WTC11 (cell line): ENCODE results near the gene ARHGAP8. TPM values are rescaled to one million over a fixed set of nuclear protein-coding genes. Genes with fewer than 3 reads are reported as not detected.

Experiments
- ATAC-seq: fragments of 200-7000 bp; cut with Tn5 transposase; 2 replicates; pipeline ENCODE4 v1.10.0; 2021; ENCODE audit warnings: mild to moderate bottlenecking, moderate library complexity
- CTCF ChIA-PET: fragments of 300-600 bp; sonication (Branson Sonifier 250); formaldehyde crosslinking; loops from one replicate; lab custom pipeline; 2021; ENCODE audit warnings: antibody characterized with exemption; lab: Charles Lee
- POLR2A ChIA-PET: fragments of 350-600 bp; sonication (Branson Sonifier 250); formaldehyde crosslinking; loops from one replicate; lab custom pipeline; 2021; ENCODE audit warnings: antibody characterized with exemption; lab: Charles Lee
- DNase-seq: peaks from one replicate; pipeline ENCODE4 v3.0.0; 2021; ENCODE audit warnings: low spot score
- H3K27ac Mint-ChIP-seq: 2 replicates; pipeline ENCODE4 v1.8.0; 2021; ENCODE audit warnings: mixed read lengths
- H3K27me3 Mint-ChIP-seq: 2 replicates; pipeline ENCODE4 v1.8.0; 2021; ENCODE audit warnings: low read depth, mild to moderate bottlenecking, moderate library complexity, mixed read lengths
- H3K36me3 Mint-ChIP-seq: 2 replicates; pipeline ENCODE4 v1.8.0; 2021; ENCODE audit warnings: mixed read lengths
- H3K4me1 Mint-ChIP-seq: 2 replicates; pipeline ENCODE4 v1.8.0; 2022; ENCODE audit warnings: mixed read lengths
- H3K4me3 Mint-ChIP-seq: 2 replicates; pipeline ENCODE4 v1.8.0; 2021; ENCODE audit warnings: mild to moderate bottlenecking, moderate library complexity, mixed read lengths
- H3K9me3 Mint-ChIP-seq: 2 replicates; pipeline ENCODE4 v1.8.0; 2021; ENCODE audit warnings: mixed read lengths
- CREM ChIP-seq: sonication (generic); formaldehyde crosslinking; IDR thresholded peaks from 2 replicates; pipeline ENCODE4 v1.8.1; 2022; ENCODE audit warnings: mild to moderate bottlenecking, missing genetic modification reagents, moderate library complexity
- E2F5 ChIP-seq: sonication (generic); formaldehyde crosslinking; IDR thresholded peaks from 2 replicates; pipeline ENCODE4 v1.8.1; 2022; ENCODE audit warnings: mild to moderate bottlenecking, moderate library complexity, missing genetic modification reagents
- HMGA2 ChIP-seq: fragments of 250-450 bp; sonication (Bioruptor Pico); IDR thresholded peaks from 2 replicates; pipeline ENCODE4 v1.4.0; 2021; ENCODE audit warnings: mild to moderate bottlenecking, moderate library complexity
- OVOL2 ChIP-seq: fragments of 250-450 bp; sonication (Bioruptor Pico); IDR thresholded peaks from 2 replicates; pipeline ENCODE4 v1.9.0; 2021; ENCODE audit warnings: mild to moderate bottlenecking, borderline replicate concordance
- SOX15 ChIP-seq: fragments of 250-450 bp; sonication (Bioruptor Pico); IDR thresholded peaks from 2 replicates; pipeline ENCODE4 v1.9.0; 2021; ENCODE audit warnings: mild to moderate bottlenecking
- ZNF138 ChIP-seq: sonication (generic); formaldehyde crosslinking; conservative IDR thresholded peaks from 2 replicates; pipeline ENCODE4 v1.8.1; 2022; ENCODE audit warnings: mild to moderate bottlenecking, moderate library complexity, missing genetic modification reagents
- ZNF425 ChIP-seq: fragments of 250-450 bp; sonication (Bioruptor Pico); conservative IDR thresholded peaks from 2 replicates; pipeline ENCODE4 v1.9.0; 2021; ENCODE audit warnings: mild to moderate bottlenecking
- ZNF512 ChIP-seq: sonication (generic); formaldehyde crosslinking; IDR thresholded peaks from 2 replicates; pipeline ENCODE4 v1.8.1; 2022; ENCODE audit warnings: missing genetic modification reagents, borderline replicate concordance
- ZNF532 ChIP-seq: fragments of 250-450 bp; sonication (Bioruptor Pico); IDR thresholded peaks from 2 replicates; pipeline ENCODE4 v1.9.0; 2021; ENCODE audit warnings: mild to moderate bottlenecking, borderline replicate concordance
- total RNA-seq: library from RNA; stranded (reverse); gene quantifications from 3 replicates; pipeline ENCODE4 v1.2.3, GENCODE V29; 2021
- TF ChIP-seq, protein P1 (sequence below): sonication (generic); formaldehyde crosslinking; IDR thresholded peaks from 2 replicates; pipeline ENCODE4 v1.8.0; 2022; ENCODE audit warnings: mild to moderate bottlenecking, missing genetic modification reagents
- TF ChIP-seq, protein P2 (sequence below): sonication (generic); formaldehyde crosslinking; IDR thresholded peaks from 2 replicates; pipeline ENCODE4 v1.8.0; 2022; ENCODE audit warnings: missing genetic modification reagents

Gene ARHGAP8
- total RNA-seq, 1 experiment from 2014 or later, result 61.4 TPM

DNA sequence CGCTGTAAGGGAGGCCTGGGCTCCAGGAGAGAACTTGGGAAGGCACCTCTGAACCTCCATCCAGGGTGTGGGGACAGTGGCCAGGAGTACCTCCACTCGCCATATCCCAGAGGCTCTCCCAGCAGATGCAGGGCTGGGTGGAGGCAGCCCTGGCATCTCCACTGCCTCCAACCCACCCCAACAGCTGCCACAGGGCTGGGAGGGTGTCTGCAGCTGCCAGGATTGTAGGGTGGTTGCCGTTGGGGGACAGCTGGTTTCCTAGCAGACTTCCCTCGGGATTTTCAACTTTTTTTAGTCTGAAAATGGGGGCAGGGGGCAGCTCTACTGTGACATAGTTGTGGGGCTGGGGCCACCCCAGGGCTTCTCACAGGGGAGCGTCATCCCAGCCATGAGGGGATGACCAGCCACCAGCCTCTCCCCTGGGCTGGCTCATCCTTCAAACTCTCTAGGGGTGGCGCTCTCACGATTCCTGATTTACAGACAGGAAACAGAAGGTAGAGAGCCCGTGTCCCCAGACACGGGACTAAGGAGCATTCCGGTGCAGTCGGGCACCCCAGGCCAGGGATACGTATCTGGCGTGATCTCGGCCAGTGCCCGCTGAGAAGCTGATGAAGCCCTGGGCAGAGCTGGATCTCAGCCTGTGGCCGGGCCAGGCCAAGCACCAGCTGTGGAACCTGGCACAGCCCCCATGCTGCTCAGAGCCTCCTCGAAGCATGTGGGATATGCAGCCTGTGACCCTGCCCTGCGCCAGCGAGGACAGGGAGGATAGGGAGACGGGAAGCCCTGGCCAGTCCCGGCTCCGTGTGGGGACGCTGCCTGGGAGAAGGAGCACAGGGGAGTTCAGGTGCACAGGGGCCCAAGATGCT, 40.5 kb upstream of the ARHGAP8 start (continued):
- TF ChIP-seq ZNF532 (CRISPR knock-in tag), result no peak
- TF ChIP-seq, protein P1, sequence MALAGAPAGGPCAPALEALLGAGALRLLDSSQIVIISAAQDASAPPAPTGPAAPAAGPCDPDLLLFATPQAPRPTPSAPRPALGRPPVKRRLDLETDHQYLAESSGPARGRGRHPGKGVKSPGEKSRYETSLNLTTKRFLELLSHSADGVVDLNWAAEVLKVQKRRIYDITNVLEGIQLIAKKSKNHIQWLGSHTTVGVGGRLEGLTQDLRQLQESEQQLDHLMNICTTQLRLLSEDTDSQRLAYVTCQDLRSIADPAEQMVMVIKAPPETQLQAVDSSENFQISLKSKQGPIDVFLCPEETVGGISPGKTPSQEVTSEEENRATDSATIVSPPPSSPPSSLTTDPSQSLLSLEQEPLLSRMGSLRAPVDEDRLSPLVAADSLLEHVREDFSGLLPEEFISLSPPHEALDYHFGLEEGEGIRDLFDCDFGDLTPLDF (CRISPR knock-in tag), result no peak
- TF ChIP-seq CREM (CRISPR knock-in tag), result no peak
- TF ChIP-seq E2F5 (CRISPR knock-in tag), result no peak
- no peak for TF ChIP-seq ZNF425 (CRISPR knock-in tag)
- TF ChIP-seq SOX15 (CRISPR knock-in tag), result no peak
- TF ChIP-seq ZNF138 (CRISPR knock-in tag), result no peak
- no peak for TF ChIP-seq HMGA2 (CRISPR knock-in tag)

GRCh38 chr22:44712962-44713361, 39.4 kb upstream of the ARHGAP8 start:
- H3K4me1 Mint-ChIP-seq, result peaks cover 2% of the 10 kb centered on the region; the same call in 1 of the 2 replicates
- DNase-seq (no peak), ATAC-seq (no peak)
- no peak for TF ChIP-seq ZNF512
- TF ChIP-seq, protein P2, sequence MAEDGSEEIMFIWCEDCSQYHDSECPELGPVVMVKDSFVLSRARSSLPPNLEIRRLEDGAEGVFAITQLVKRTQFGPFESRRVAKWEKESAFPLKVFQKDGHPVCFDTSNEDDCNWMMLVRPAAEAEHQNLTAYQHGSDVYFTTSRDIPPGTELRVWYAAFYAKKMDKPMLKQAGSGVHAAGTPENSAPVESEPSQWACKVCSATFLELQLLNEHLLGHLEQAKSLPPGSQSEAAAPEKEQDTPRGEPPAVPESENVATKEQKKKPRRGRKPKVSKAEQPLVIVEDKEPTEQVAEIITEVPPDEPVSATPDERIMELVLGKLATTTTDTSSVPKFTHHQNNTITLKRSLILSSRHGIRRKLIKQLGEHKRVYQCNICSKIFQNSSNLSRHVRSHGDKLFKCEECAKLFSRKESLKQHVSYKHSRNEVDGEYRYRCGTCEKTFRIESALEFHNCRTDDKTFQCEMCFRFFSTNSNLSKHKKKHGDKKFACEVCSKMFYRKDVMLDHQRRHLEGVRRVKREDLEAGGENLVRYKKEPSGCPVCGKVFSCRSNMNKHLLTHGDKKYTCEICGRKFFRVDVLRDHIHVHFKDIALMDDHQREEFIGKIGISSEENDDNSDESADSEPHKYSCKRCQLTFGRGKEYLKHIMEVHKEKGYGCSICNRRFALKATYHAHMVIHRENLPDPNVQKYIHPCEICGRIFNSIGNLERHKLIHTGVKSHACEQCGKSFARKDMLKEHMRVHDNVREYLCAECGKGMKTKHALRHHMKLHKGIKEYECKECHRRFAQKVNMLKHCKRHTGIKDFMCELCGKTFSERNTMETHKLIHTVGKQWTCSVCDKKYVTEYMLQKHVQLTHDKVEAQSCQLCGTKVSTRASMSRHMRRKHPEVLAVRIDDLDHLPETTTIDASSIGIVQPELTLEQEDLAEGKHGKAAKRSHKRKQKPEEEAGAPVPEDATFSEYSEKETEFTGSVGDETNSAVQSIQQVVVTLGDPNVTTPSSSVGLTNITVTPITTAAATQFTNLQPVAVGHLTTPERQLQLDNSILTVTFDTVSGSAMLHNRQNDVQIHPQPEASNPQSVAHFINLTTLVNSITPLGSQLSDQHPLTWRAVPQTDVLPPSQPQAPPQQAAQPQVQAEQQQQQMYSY (CRISPR knock-in tag), result no peak
- no peak for TF ChIP-seq OVOL2 (CRISPR knock-in tag)
- no peaks in the 10 kb centered on the region for H3K27me3 Mint-ChIP-seq
- no peaks in the 10 kb centered on the region for H3K36me3 Mint-ChIP-seq
- H3K9me3 Mint-ChIP-seq, result no peaks in the 10 kb centered on the region
- ChIA-PET CTCF (interaction anchor here (0.9 to 1.7 kb wide), 3 partner anchors 10 to 43 kb away, joined by 3 read pairs; no protein-coding TSS in a partner anchor), POLR2A (no interaction called here)
- no peak overlapping the region for H3K27ac Mint-ChIP-seq
- no peak overlapping the region for H3K4me3 Mint-ChIP-seq
